ENCODE measurements around the gene HAGH.
A peak's percentile ranks its signal among the peaks of the same experiment; 100 is the strongest.

HAGH gene

DNA sequence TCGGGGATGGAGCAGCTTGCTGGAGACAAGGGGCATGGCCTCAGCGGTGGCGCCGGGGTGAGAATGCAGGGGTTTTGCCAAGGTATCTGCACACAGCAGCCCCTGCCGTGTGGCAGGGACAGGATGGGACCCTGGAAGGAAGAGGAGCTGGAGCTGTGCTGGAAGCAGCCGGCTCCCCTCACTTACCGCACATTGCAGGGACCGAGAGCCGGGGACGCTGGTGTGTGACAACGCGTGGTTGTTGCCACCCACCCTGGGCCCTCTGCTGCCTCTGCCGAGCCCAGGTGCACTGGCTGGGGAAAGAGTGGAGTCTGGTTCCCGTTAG is 40.8 kb downstream of the HAGH start:
- no peak for DNase-seq

DNA sequence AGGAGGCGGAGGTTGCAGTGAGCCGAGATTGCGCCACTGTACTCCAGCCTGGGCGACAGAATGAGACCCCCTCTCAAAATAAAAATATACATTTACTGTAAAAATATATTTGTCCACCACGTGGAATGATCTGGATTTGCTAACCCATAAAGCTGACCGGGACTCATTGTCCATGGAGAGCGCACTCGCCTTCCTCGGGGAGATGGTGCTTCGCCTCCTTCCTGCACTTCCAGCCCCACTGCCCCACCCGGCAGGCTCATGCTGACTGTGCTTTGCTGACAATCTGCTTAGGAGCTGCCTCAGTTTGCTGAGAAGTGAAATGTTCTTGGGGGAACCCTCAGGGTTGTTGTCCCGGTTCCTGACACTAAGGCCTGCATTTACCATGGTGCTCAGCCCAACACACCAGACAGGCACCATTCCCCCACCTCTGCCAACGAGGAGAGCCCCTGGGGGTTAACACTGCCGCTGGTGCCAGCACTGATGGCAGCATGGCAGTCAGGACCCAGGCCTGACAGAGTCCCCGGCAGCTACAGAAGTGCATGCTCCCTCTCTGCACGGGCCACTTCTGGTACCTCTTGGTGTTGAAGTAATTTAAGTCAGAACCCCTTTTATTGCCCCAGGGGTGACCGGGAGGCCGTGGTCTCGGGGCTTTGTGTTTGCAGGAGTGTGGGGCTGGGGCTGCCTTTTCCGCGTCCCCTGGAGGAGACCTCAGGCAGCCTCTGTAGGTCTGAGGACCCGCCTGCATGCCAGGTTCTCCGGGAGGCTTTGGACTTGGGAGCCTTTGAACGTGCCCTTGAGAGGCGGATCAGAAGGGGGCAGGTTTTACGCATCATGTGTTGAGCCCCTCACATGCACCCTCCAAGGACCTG is 41.4 kb downstream of the HAGH start:
- no peak for DNase-seq

- DNase-seq, result peak; percentile 99
Observed at GRCh38 chr16:1782408-1783264, 44.0 kb downstream of the HAGH start, which contains the start of the genes NUBP2 and SPSB3. Gene NUBP2, plus strand, starts transcription at chr16:1782960. Its CDS starts 61 bp downstream, at chr16:1783021. Gene SPSB3, minus strand, starts transcription at chr16:1782571. Its CDS starts 1,088 bp downstream, at chr16:1781483.

GRCh38 chr16:1781758-1782407 is 44.7 kb downstream of the HAGH start:
- peak; percentile 73 for DNase-seq

- DNase-seq, result no peak
Observed at GRCh38 chr16:1781254-1781653, 45.4 kb downstream of the HAGH start.

- no peak for DNase-seq
Observed at GRCh38 chr16:1780677-1781072, 46.0 kb downstream of the HAGH start.

DNA sequence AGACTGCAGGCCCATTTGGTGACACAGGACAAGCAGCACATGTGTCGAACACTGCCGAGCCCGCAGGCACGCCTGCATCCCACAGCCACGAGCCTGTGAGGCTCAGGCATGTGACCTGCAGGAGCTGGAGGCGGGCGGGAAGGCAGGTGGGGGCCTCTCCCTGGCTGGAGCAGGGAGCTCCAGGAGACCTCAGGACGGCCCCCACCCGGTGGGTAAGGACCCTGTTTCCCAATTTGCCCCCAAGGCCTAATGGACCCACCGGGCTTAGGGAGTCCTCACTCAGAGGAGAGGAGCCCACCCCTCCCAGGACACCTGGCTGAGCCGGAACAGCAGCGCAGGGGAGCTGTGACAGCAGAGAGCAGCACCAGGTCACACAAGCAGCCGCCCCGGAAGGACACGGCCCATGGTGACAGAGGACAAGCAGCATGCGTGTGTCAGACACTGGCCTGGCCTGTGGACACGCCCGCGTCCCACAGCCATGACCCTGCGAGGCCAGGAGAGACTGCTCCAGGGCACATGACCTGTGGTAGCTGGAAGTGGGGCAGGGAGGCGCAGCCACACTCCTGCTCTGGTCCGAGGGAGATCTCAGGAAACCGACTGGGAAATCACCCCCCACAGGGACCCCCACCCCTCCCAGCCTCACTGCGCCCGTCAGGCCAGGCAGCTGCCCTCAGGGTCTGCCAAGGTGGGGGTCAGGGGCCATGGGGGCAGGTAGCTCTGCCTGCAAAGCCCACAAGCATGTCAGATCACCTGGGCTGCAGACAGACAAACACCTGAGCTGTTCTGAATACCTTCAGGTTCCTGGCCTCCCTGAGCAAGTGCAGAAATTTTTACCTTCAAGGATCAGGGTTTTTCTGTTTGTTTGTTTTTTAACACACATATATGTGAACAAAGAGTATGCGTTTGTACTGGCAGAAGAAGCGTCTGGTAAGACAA is 46.6 kb downstream of the HAGH start:
- no peak for DNase-seq

DNA sequence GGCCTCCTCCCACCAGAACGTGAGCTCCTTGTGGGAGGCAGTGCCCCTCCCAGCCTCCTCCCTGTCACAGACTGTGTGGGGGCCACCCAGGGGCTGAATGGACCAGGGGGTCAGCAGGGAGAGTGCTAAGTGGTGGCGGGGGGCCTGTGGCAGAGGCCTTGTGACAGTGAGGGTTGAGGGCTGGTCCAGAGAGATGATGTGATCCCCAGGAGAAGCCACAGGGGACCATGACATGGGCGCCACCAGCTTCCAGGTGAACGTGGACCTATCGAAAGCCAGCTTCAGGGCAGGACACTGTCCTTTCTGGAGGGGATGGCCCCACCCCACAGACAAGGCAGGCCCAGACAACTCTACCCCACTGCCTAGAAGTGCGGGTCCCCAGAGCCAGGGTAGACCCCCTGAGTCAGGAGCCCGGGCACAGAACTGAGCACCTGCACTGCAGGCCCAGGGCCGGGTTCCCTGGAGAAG is 47.4 kb downstream of the HAGH start:
- no peak for DNase-seq

GRCh38 chr16:1778200-1779179 is 48.1 kb downstream of the HAGH start:
- no peak for DNase-seq

DNA sequence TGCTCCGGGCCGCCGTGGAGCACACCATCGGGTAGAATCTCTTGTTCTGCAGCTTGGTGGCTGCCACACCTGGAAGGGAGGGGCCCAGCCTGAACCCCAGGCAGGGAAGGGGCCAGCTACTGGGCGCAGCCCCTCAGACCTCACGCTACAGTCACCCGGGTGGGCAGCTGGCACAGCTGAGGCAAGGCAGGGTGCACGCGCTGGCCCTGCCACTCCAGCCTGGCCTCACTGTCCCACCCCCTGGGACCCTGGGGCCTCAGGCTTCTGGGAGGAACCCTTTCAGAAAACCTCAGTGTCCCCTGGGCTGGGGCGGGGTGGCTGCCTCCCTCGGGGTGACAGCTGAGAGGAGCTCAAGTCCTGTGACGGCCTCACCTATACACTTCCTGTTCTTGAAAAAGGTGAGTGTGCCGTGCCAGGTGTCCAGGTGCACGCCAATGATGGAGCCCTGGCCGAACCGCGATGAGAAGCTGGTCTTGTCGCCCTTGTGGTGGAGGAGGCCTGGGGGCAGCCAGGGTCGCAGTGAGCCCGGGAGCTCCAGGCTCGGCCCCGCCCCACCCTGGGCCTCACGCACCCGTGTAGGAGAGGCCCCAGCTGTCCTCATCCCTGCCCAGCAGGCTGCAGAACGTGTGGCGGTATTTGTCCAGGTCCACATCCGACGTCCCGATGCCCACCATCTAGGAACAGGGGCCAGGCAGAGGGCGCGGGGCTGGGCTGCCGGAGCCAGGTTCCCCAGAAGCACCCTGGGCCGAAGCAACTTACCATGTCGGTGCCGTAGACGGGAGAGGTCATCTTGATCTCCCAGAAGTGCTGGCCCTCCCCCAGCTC is 49.0 kb downstream of the HAGH start:
- DNase-seq, result no peak

DNA sequence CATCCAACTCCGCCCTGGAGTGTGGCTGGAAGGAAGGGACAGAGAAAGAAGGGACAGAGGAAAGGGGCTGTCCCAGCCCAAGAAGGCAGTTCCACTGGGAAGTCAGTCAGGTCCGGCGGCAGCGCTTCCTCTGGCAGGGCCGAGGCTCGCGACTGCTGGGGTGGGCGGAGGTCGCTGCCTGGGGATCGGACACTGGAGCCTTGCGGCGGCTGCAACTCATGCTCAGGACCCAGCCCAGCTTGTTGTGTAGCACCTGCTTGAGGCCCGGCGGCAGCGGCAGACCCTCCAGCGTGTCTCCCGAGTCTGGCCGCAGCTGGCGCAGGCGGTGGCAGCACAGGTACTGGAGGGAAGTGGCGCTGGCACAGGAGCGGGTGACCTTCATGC is 49.6 kb downstream of the HAGH start:
- no peak for DNase-seq

GRCh38 chr16:1776672-1776955 is 50.0 kb downstream of the HAGH start:
- DNase-seq, result no peak

DNA sequence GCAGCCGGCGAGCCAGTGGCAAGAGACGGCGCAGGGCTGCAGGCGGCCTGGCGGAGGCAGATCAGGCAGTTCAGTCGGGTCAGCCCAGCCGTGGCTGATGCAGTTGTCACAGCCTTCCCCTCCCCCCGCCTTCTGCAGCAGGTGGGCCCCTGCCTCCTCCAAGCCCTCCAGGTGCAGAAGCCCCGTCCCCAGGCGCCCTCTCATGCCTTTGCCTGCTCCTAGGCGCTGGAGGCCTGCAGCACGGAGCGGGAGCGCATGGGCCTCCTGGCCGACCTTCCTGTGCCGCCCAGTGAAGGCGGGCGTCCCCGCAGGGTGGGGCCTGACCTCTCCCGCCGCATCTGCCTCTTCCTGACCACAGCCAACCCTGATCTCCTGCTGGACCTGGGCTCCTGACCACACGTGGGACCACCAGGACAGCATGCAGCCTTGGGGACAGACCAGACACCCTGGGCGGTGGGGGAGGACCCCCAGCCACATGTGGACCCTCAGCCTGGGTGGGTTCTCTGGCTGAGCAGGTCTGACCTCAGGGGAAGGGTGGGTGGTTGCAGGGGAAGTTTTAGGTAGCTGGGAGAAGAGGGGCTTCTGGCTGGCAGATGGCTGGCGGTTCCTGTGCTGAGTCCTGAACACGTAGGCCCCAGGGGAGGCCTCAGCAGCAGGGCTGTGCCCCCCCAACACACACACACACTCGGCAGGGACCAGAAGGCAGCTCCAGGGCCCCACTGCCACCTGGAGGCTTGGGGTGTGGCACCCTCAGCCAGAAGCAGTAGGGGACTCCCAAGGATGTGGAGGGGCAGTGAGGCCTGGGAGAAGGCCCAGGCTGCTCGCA is 50.6 kb downstream of the HAGH start:
- no peak for DNase-seq

DNA sequence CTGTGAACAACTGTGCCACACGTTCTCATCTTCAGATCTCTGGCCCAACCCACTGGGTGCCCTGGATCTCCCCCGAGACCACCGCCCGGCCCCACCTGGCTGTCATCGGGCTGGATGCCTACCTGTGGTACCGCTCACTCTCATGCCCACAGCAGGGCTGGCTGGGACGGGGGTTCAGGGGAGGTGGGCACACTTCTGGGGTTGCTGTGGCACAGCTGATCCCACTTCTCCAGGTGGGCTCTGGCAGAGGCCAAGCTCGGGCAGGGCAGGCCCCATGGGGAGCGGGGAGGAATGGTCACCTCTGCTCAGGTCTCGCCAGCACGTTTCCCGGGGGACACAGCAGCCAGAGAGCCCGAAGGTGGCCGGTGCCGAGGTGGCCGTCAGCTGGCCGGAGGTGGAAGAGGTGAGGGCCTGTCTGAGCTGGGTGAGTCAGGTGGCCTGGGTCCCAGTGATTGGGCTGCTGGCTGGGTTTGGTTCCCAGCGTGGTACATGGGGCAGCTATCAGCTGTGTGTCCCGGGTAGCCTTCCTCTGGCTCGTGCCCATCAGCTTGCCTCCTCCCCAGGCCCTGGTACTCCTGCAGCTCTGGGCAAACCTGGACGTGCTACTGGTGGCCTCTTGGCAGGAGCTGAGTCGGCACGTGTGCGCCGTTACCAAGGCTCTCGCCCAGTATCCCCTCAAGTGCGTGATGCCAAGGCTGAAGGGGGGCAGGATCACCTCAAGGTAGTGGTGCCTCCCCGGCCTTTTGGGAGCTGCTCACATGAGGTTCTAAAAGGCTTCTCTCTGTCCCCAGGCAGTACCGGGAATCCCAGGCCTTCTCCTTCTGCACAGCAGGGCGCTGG is 51.4 kb downstream of the HAGH start:
- DNase-seq, result no peak

GRCh38 chr16:1774448-1774780 is 52.2 kb downstream of the HAGH start:
- no peak for DNase-seq

GRCh38 chr16:1773703-1774447 is 52.8 kb downstream of the HAGH start:
- DNase-seq, result peak; percentile 71

DNA sequence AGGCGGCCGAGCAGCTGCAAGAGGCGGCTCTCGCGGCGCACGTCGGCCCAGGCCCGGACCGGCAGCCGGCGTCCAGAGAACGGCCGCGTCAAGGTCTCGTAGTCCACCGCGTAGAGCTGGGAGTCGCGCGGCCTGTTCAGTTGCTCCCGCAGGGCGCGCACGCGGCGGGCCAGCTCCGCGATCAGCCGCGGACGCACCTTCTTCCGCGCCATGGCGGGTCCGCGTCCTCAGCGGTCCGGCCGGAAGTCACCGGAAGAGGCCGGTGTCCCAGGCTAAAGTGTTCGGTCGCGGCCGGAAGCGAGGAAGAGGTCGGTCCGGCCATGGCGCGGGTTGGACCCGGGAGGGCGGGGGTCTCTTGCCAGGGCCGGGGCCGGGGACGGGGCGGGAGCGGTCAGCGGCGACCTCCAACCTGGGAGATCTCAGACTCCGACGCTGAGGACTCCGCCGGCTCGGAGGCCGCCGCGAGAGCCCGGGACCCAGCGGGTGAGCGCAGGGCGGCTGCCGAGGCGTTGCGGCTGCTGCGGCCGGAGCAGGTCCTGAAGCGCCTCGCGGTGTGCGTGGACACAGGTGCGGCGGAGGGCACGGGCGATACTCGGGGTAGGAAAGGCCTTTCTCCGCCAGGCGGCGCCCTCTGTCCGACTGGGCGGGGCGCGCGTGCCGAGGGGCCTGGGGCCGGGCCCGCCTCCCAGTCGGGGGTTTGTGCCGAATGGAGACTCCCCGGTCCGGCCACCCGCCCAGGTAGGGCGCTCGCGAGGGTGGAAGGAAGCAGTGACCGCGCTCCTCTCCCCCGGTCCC is 53.5 kb downstream of the HAGH start, which contains the start of gene MRPS34:
MRPS34 (minus strand) TSS at position 227 of the 795 bp plus-strand sequence; CDS start at position 212, 15 bp downstream.
- peak; percentile 92 for DNase-seq

Data from activated effector memory CD4-positive, alpha-beta T cell treated with anti-CD3 and anti-CD28 coated beads, Interleukin-2, amount 50 U/mL, for 16 hours (primary cell).